Fibroblast of mammary gland (primary cell): ENCODE measurements around the gene NCKAP1.

Experiments used
- DNase-seq: peaks from one replicate; pipeline ENCODE4 v3.0.0-alpha.2; 2010; ENCODE audit warnings: low read depth
- H3K4me3 ChIP-seq: 2 replicates; pipeline ENCODE4 v1.5.1; 2011; ENCODE audit warnings: low read depth, mild to moderate bottlenecking, low read length, moderate library complexity; ENCODE audit not compliant: control insufficient read depth
- CTCF ChIP-seq: conservative IDR thresholded peaks from 2 replicates; pipeline ENCODE4 v1.5.1; 2011; ENCODE audit warnings: low read depth, low read length, inconsistent platforms; ENCODE audit not compliant: control insufficient read depth, insufficient read depth

Gene NCKAP1

GRCh38 chr2:182860858-182861257, 177.4 kb downstream of the NCKAP1 start:
- no peak overlapping the region for H3K4me3 ChIP-seq
- DNase-seq: no peak
- no peak for TF ChIP-seq CTCF
